WI38 (cell line): ENCODE results near the gene ALKBH6.

Experiments used
- H3K4me3 ChIP-seq: 2 replicates; pipeline ENCODE4 v1.5.1; 2011; ENCODE audit warnings: low read depth, mild to moderate bottlenecking, control low read depth, low read length
- CTCF ChIP-seq: IDR thresholded peaks from 2 replicates; pipeline ENCODE4 v1.5.1; 2012; ENCODE audit warnings: low read depth, mild to moderate bottlenecking, control low read depth, low read length

The ALKBH6 gene

GRCh38 chr19:35995048-35995993 is 18.7 kb downstream of the ALKBH6 start, which contains the start of gene SDHAF1:
Gene SDHAF1, plus strand, starts transcription at chr19:35995188. Its CDS starts 87 bp downstream, at chr19:35995275.
- H3K4me3 ChIP-seq, result peak within 1 kb of the TSS; percentile 79
- TF ChIP-seq CTCF, result no peak

GRCh38 chr19:35993923-35994598 is 20.0 kb downstream of the ALKBH6 start:
- no peak for TF ChIP-seq CTCF
- H3K4me3 ChIP-seq, result no peak overlapping the region; the same call in 1 of the 2 replicates

- H3K4me3 ChIP-seq, result no peak overlapping the region
- no peak for TF ChIP-seq CTCF
Observed at GRCh38 chr19:35992907-35993765, 20.9 kb downstream of the ALKBH6 start.

GRCh38 chr19:35991731-35992450 is 22.1 kb downstream of the ALKBH6 start:
- no peak for TF ChIP-seq CTCF
- no peak overlapping the region for H3K4me3 ChIP-seq

GRCh38 chr19:35990771-35991730 is 23.0 kb downstream of the ALKBH6 start:
- no peak overlapping the region for H3K4me3 ChIP-seq
- TF ChIP-seq CTCF, result no peak

- no peak overlapping the region for H3K4me3 ChIP-seq
- no peak for TF ChIP-seq CTCF
Observed at GRCh38 chr19:35990156-35990555, 23.9 kb downstream of the ALKBH6 start.
